Gastrocnemius medialis (tissue), 4 donors: ENCODE measurements around the gene UNC13C. TPM values are rescaled to one million over a fixed set of nuclear protein-coding genes. Genes with fewer than 3 reads are reported as not detected.

Experiments
- ATAC-seq, 2 donors: fragments of 150-250 bp; one replicate each; pipeline ENCODE4 v1.9.1; 2016
- DNase-seq, 2 donors: peaks; one replicate each; pipeline ENCODE4 v3.0.0-alpha.2; 2019
- H3K27ac ChIP-seq, 4 donors: fragments of 200-600 bp; sonication (generic); 1 replicate in 1 of 4; 2 replicates in 3 of 4; pipeline ENCODE4 v1.5.1; 2016 to 2018; ENCODE audit warnings: mild to moderate bottlenecking in 2 of 4, moderate library complexity in 1 of 4
- H3K27me3 ChIP-seq, 3 donors: fragments of 200-600 bp; sonication (generic) in 2 of 3; 1 replicate in 1 of 3; 2 replicates in 2 of 3; pipeline versions ENCODE4 v1.5.1 to v1.6.0; 2016 to 2019; ENCODE audit warnings: mild to moderate bottlenecking in 1 of 3, moderate library complexity in 1 of 3
- H3K36me3 ChIP-seq, 2 donors: fragments of 200-600 bp; sonication (generic) in 1 of 2; one replicate each; pipeline ENCODE4 v1.5.1; 2017 to 2018
- H3K4me1 ChIP-seq, 2 donors: fragments of 200-600 bp; sonication (generic) in 1 of 2; one replicate each; pipeline ENCODE4 v1.5.1; 2016 to 2017; ENCODE audit warnings: mild to moderate bottlenecking in 2 of 2
- H3K4me3 ChIP-seq, 4 donors: fragments of 200-600 bp; sonication (generic) in 3 of 4; 1 replicate in 1 of 4; 2 replicates in 3 of 4; pipeline ENCODE4 v1.5.1; 2016 to 2019; ENCODE audit warnings: mild to moderate bottlenecking in 2 of 4
- H3K9me3 ChIP-seq, 3 donors: fragments of 200-600 bp; sonication (generic) in 2 of 3; 1 replicate in 1 of 3; 2 replicates in 2 of 3; pipeline ENCODE4 v1.5.1; 2016 to 2019
- CTCF ChIP-seq, 5 experiments: fragments of 450-650 bp in 3 of 5; fragments of 200-600 bp in 2 of 5; sonication (generic) in 2 of 5; IDR thresholded peaks in 4 of 5; conservative IDR thresholded peaks in 1 of 5; 1 replicate in 4 of 5; 2 replicates in 1 of 5; pipeline ENCODE4 v1.5.1; 2016 to 2019; ENCODE audit warnings: antibody characterized with exemption in 5 of 5, mild to moderate bottlenecking in 3 of 5, moderate library complexity in 3 of 5
- POLR2A ChIP-seq, 2 donors: fragments of 450-650 bp; IDR thresholded peaks; one replicate each; pipeline ENCODE4 v1.6.1; 2017; ENCODE audit warnings: antibody characterized with exemption in 2 of 2, mild to moderate bottlenecking in 2 of 2, moderate library complexity in 2 of 2
- in situ Hi-C, 4 donors: fragments of 200-750 bp; cut with MboI; loops; one replicate each; pipeline versions ENCODE4 v1.15.0 to v1.8.0; 2017; ENCODE audit warnings: low sequenced_read_pairs in 4 of 4
- intact Hi-C: fragments of 100-400 bp; cut with DNase I; formaldehyde crosslinking; loops from one replicate; pipeline ENCODE4 v1.15.1; 2023; ENCODE audit warnings: low total_unique reads
- total RNA-seq, 4 donors: library from RNA; depleted of rRNA; stranded (reverse); fragments of >200 nt; gene quantifications; one replicate each; pipeline versions ENCODE4 v1.1.0 to v1.2.3, GENCODE V29; 2016

UNC13C gene
- total RNA-seq, 4 donors from 2014 or later: 2.5 to 6.6 (median 3.6) TPM

GRCh38 chr15:54506977-54507524 is 528.8 kb downstream of the UNC13C start:
- ATAC-seq (no peak), DNase-seq (no peak)
- intact Hi-C loops (no loop called here), in situ Hi-C loops (no loop called here)
- H3K27ac ChIP-seq: no peak overlapping the region
- H3K27me3 ChIP-seq: no peaks in the 10 kb centered on the region
- no peak overlapping the region for H3K4me3 ChIP-seq
- H3K9me3 ChIP-seq: no peaks in the 10 kb centered on the region
- TF ChIP-seq CTCF (IDR thresholded peaks at IDR 0.05 in 4 of 5, conservative IDR thresholded peaks at IDR 0.05 in 1 of 5) (no peak), POLR2A (IDR thresholded peaks at IDR 0.05) (no peak)
- no peaks in the 10 kb centered on the region for H3K4me1 ChIP-seq
- no peaks in the 10 kb centered on the region for H3K36me3 ChIP-seq

DNA sequence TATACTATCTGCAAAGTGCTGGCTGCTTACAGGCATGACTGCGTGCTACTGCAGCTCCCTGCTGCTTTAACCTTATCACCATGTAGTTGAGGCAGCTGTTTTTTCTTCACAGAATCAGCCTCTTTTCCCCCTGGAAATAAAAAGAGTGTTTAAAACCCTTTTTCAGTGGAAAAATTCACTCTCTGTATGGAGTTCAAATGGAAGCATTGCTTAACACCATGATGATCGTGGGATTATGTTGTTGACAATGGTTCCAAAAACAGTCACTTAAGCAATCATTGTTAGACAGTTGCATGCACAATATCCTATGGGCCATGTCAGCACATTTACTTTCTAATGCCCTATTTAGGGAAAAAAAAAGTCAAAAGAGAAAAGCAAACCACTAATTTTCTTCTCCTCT is 536.4 kb downstream of the UNC13C start:
- H3K4me1 ChIP-seq: peaks cover 0 to 6% of the 10 kb centered on the region in 2 donors
- H3K9me3 ChIP-seq: no peaks in the 10 kb centered on the region
- no peak overlapping the region for H3K27ac ChIP-seq
- in situ Hi-C loops (no loop called here), intact Hi-C loops (no loop called here)
- H3K27me3 ChIP-seq: no peaks in the 10 kb centered on the region
- H3K36me3 ChIP-seq: no peaks in the 10 kb centered on the region
- no peak for TF ChIP-seq CTCF (IDR thresholded peaks at IDR 0.05 in 4 of 5, conservative IDR thresholded peaks at IDR 0.05 in 1 of 5)
- TF ChIP-seq POLR2A (IDR thresholded peaks at IDR 0.05): no peak
- no peak overlapping the region for H3K4me3 ChIP-seq
- DNase-seq (no peak), ATAC-seq (no peak)

DNA sequence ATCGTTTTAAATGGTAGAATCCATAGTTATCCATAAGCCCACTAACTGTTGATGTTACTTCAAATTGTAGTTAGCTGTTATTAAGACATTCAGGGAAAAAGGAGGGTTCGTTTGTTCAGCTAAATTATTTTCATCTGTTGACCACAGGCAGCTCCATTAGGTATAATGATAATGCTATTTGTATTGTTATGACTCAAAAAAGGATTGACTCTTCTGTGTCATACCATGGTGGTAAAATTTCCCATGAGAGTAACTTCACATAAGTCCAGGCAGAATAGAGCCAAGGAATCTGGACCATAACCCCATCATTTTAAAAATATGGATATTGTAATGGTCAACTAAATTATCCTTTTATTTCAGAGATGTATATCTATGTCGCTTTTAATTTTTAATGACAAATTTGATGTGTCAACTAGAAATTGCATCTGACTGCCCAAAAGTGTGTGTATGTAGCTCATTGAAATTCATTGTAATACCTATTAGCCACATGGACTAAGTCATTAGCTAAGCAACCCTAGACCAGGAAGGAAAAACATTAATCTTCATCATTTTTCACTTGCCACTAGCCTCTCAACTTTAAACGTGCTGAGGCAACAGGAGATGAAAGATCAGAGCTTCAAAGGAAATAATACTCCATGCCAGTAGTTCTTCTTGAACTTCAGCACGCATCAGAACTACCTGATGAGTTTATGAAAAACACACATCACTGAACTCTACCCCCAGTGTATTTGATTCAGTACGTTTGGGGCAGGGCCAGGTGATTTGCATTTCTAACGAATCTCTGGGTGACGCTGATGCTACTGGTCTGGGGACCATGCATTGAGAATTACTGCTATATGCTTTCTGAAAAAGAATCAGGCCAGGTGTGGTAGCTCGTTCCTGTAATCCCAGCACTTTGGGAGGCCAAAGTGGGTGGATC is 537.7 kb downstream of the UNC13C start:
- DNase-seq (no peak), ATAC-seq (no peak)
- in situ Hi-C loops: no loop called here
- Histone ChIP-seq H3K27ac (no peak overlapping the region), H3K9me3 (no peaks in the 10 kb centered on the region), H3K36me3 (no peaks in the 10 kb centered on the region), H3K27me3 (no peaks in the 10 kb centered on the region), H3K4me3 (no peak overlapping the region), H3K4me1 (peaks cover 0 to 6% of the 10 kb centered on the region in 2 donors)
- TF ChIP-seq POLR2A (IDR thresholded peaks at IDR 0.05): no peak
- TF ChIP-seq CTCF (IDR thresholded peaks at IDR 0.05 in 4 of 5, conservative IDR thresholded peaks at IDR 0.05 in 1 of 5): no peak
- intact Hi-C loops: no loop called here

DNA sequence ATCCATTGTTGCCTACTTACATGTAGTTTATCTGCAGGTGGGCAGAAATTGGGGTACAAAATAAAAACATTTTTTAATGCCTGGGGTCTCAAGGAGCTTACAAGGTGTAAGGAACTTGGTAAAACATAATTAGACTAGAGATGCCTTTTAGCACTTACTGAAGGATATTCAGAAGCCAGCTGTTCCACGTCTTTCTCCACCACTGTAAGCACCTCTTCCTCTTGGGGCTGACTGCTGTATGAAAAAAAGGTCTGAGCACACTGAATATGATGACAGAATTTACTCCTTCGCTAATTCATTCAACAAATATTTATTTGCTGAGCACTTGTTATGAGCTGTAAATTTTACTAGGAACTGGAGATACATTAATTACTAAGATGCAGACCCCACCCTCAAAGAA is 539.1 kb downstream of the UNC13C start:
- in situ Hi-C loops (no loop called here), intact Hi-C loops (no loop called here)
- Histone ChIP-seq H3K36me3 (no peaks in the 10 kb centered on the region), H3K4me1 (peaks cover 0 to 6% of the 10 kb centered on the region in 2 donors), H3K9me3 (no peaks in the 10 kb centered on the region), H3K4me3 (no peak overlapping the region), H3K27me3 (no peaks in the 10 kb centered on the region), H3K27ac (no peak overlapping the region)
- no peak for TF ChIP-seq CTCF (IDR thresholded peaks at IDR 0.05 in 4 of 5, conservative IDR thresholded peaks at IDR 0.05 in 1 of 5)
- no peak for TF ChIP-seq POLR2A (IDR thresholded peaks at IDR 0.05)
- no peak for ATAC-seq
- no peak for DNase-seq
